H1 (cell line): ENCODE data around the gene GRIA4. TPM values are rescaled to one million over a fixed set of nuclear protein-coding genes. Genes with fewer than 3 reads are reported as not detected.

Experiments used
- CTCF ChIA-PET: fragments of 300-600 bp; sonication (Branson Sonifier 250); formaldehyde crosslinking; loops from one replicate; lab custom pipeline; 2021; ENCODE audit not compliant: partially characterized antibody; lab: Charles Lee
- POLR2A ChIA-PET: fragments of 300-600 bp; sonication (Branson Sonifier 250); formaldehyde crosslinking; loops from one replicate; lab custom pipeline; 2021; ENCODE audit warnings: inconsistent platforms; ENCODE audit not compliant: partially characterized antibody; lab: Charles Lee
- DNase-seq, 2 experiments: peaks; one replicate each; pipeline versions ENCODE4 v3.0.0 to v3.0.0-alpha.2; 2010 to 2022; ENCODE audit warnings: low spot score in 2 of 2, low read depth in 1 of 2, mixed read lengths in 1 of 2
- FAIRE-seq: peaks from 2 replicates; lab custom pipeline; 2011; peaks lifted over from hg19 to GRCh38; lab: Jason Lieb, UNC
- H2AFZ ChIP-seq: 2 replicates; pipeline ENCODE4 v1.8.1; 2012; ENCODE audit warnings: low read length, inconsistent platforms
- H2AK5ac ChIP-seq: 2 replicates; pipeline ENCODE4 v1.6.1; 2013; ENCODE audit warnings: low read depth, low read length
- H2BK120ac ChIP-seq: replicated peaks from 2 replicates; pipeline ENCODE3; 2013; ENCODE audit warnings: low read depth, low read length, inconsistent platforms
- H2BK12ac ChIP-seq: 2 replicates; pipeline ENCODE4 v1.6.1; 2013; ENCODE audit warnings: low read depth, low read length
- H2BK15ac ChIP-seq: 2 replicates; pipeline ENCODE4 v1.6.1; 2013; ENCODE audit warnings: low read length
- H2BK20ac ChIP-seq: 2 replicates; pipeline ENCODE4 v1.6.1; 2013; ENCODE audit warnings: low read length
- H2BK5ac ChIP-seq: 2 replicates; pipeline ENCODE4 v1.6.1; 2013; ENCODE audit warnings: low read depth, low read length
- H3K14ac ChIP-seq: 2 replicates; pipeline ENCODE4 v1.6.1; 2013; ENCODE audit warnings: inconsistent platforms; ENCODE audit not compliant: insufficient read length
- H3K18ac ChIP-seq: 2 replicates; pipeline ENCODE4 v1.6.1; 2013; ENCODE audit warnings: low read length; ENCODE audit errors: extremely low read depth
- H3K23ac ChIP-seq: 2 replicates; pipeline ENCODE4 v1.6.1; 2013; ENCODE audit warnings: inconsistent platforms; ENCODE audit not compliant: insufficient read length
- H3K23me2 ChIP-seq: 2 replicates; pipeline ENCODE4 v1.6.1; 2013; ENCODE audit warnings: low read depth, low read length
- H3K27ac ChIP-seq: 2 replicates; pipeline ENCODE4 v1.6.1; 2011; ENCODE audit warnings: low read depth, low read length, inconsistent platforms
- H3K27me3 ChIP-seq, 4 experiments: replicated peaks in 1 of 4; 1 replicate in 1 of 4; 2 replicates in 3 of 4; pipeline versions ENCODE4 v1.6.1 to v1.8.1; 2011 to 2013; ENCODE audit warnings: low read length in 3 of 4, mild to moderate bottlenecking in 3 of 4, inconsistent platforms in 2 of 4, mixed read lengths in 2 of 4, moderate library complexity in 1 of 4; ENCODE audit not compliant: control insufficient read depth in 3 of 4, insufficient read depth in 3 of 4; ENCODE audit errors: extremely low read depth in 1 of 4
- H3K36me3 ChIP-seq, 4 experiments: 2 replicates each; pipeline versions ENCODE4 v1.6.1 to v1.8.1; 2011 to 2013; ENCODE audit warnings: mild to moderate bottlenecking in 4 of 4, low read length in 3 of 4, moderate library complexity in 2 of 4, control low read depth in 1 of 4, inconsistent platforms in 1 of 4; ENCODE audit not compliant: insufficient read depth in 4 of 4, control insufficient read depth in 2 of 4
- H3K4ac ChIP-seq: replicated peaks from 2 replicates; pipeline ENCODE3; 2013; ENCODE audit warnings: low read length, low read depth, mixed read lengths, inconsistent platforms; ENCODE audit not compliant: insufficient read length
- H3K4me1 ChIP-seq, 4 experiments: replicated peaks in 1 of 4; 1 replicate in 1 of 4; 2 replicates in 3 of 4; pipeline versions ENCODE4 v1.6.1 to v1.8.1; 2011 to 2013; ENCODE audit warnings: low read length in 3 of 4, inconsistent platforms in 2 of 4, mixed read lengths in 1 of 4; ENCODE audit not compliant: insufficient read depth in 4 of 4, control insufficient read depth in 3 of 4
- H3K4me2 ChIP-seq, 2 experiments: 2 replicates each; pipeline versions ENCODE4 v1.6.1 to v1.8.1; 2011 to 2013; ENCODE audit warnings: low read depth in 2 of 2, low read length in 2 of 2, control low read depth in 1 of 2, inconsistent platforms in 1 of 2, mild to moderate bottlenecking in 1 of 2; ENCODE audit not compliant: insufficient read depth in 1 of 2
- H3K4me3 ChIP-seq, 4 experiments: fragments of 200-600, 300-600 bp in 1 of 4; sonication (generic), shearing (Covaris generic), sonication (Bioruptor Twin) in 1 of 4; 2 replicates each; pipeline versions ENCODE4 v1.5.1 to v1.8.1; 2011 to 2016; ENCODE audit warnings: low read length in 4 of 4, low read depth in 3 of 4, control low read depth in 2 of 4, inconsistent platforms in 2 of 4, mild to moderate bottlenecking in 2 of 4, mixed read lengths in 1 of 4, moderate library complexity in 1 of 4; ENCODE audit not compliant: insufficient read depth in 2 of 4; ENCODE audit errors: extremely low read depth in 1 of 4
- H3K56ac ChIP-seq: replicated peaks from 2 replicates; pipeline ENCODE3; 2013; ENCODE audit warnings: low read depth, mild to moderate bottlenecking, mixed read lengths, low read length, inconsistent platforms; ENCODE audit not compliant: insufficient read length
- H3K79me1 ChIP-seq: 2 replicates; pipeline ENCODE4 v1.6.1; 2013; ENCODE audit warnings: low read depth, low read length, control low read depth
- H3K79me2 ChIP-seq, 2 experiments: 2 replicates each; pipeline versions ENCODE4 v1.6.1 to v1.8.1; 2012 to 2013; ENCODE audit warnings: low read length in 2 of 2, mild to moderate bottlenecking in 2 of 2, inconsistent platforms in 1 of 2; ENCODE audit not compliant: insufficient read depth in 2 of 2, control insufficient read depth in 1 of 2
- H3K9ac ChIP-seq, 4 experiments: replicated peaks in 1 of 4; 1 replicate in 1 of 4; 2 replicates in 3 of 4; pipeline versions ENCODE4 v1.6.1 to v1.8.1; 2011 to 2013; ENCODE audit warnings: low read depth in 3 of 4, low read length in 3 of 4, control low read depth in 2 of 4, mild to moderate bottlenecking in 2 of 4, moderate library complexity in 2 of 4, inconsistent platforms in 1 of 4; ENCODE audit errors: extremely low read depth in 1 of 4
- H3K9me3 ChIP-seq, 2 experiments: 2 replicates each; pipeline versions ENCODE4 v1.6.1 to v1.8.1; 2012 to 2013; ENCODE audit warnings: mild to moderate bottlenecking in 2 of 2, moderate library complexity in 2 of 2, control low read depth in 1 of 2, inconsistent platforms in 1 of 2, low read depth in 1 of 2, low read length in 1 of 2, mixed read lengths in 1 of 2; ENCODE audit not compliant: insufficient read depth in 2 of 2
- H4K20me1 ChIP-seq, 2 experiments: replicated peaks in 1 of 2; 2 replicates each; pipeline versions ENCODE3 to v1.8.1; 2011 to 2013; ENCODE audit warnings: inconsistent platforms in 2 of 2, low read length in 2 of 2, mild to moderate bottlenecking in 1 of 2; ENCODE audit not compliant: insufficient read depth in 2 of 2, control insufficient read depth in 1 of 2
- H4K5ac ChIP-seq: 2 replicates; pipeline ENCODE4 v1.6.1; 2013; ENCODE audit warnings: low read length, low read depth, mixed read lengths, inconsistent platforms; ENCODE audit not compliant: insufficient read length
- H4K8ac ChIP-seq: 2 replicates; pipeline ENCODE4 v1.8.0; 2013; ENCODE audit warnings: mild to moderate bottlenecking, moderate library complexity, low read length, inconsistent platforms; ENCODE audit not compliant: insufficient read depth; ENCODE audit errors: extremely low read depth
- H4K91ac ChIP-seq: replicated peaks from 2 replicates; pipeline ENCODE3; 2013; ENCODE audit warnings: low read length, mixed read lengths, inconsistent platforms; ENCODE audit not compliant: insufficient read length
- BRCA1 ChIP-seq: IDR thresholded peaks from 2 replicates; pipeline ENCODE4 v1.6.1; 2012; ENCODE audit warnings: low read depth, low read length, improper control_type of control experiment
- EP300 ChIP-seq, 2 experiments: IDR thresholded peaks; 1 replicate in 1 of 2; 2 replicates in 1 of 2; pipeline ENCODE4 v1.6.1; 2011 to 2012; ENCODE audit warnings: low read depth in 2 of 2, low read length in 2 of 2, mild to moderate bottlenecking in 2 of 2, borderline replicate concordance in 1 of 2, inconsistent platforms in 1 of 2, moderate library complexity in 1 of 2
- EZH2 ChIP-seq: fragments of 200-600 bp; sonication (generic); IDR thresholded peaks from 2 replicates; pipeline ENCODE4 v1.7.1; 2012; ENCODE audit warnings: low read depth, mild to moderate bottlenecking, moderate library complexity, low read length, inconsistent platforms; ENCODE audit not compliant: severe bottlenecking
- FOSL1 ChIP-seq: IDR thresholded peaks from 2 replicates; pipeline ENCODE4 v1.6.1; 2011; ENCODE audit warnings: mild to moderate bottlenecking, low read depth, low read length, moderate library complexity; ENCODE audit not compliant: insufficient read depth
- KDM4A ChIP-seq: IDR thresholded peaks from one replicate; pipeline ENCODE4 v1.7.1; 2012; ENCODE audit warnings: low read depth, mild to moderate bottlenecking, moderate library complexity, low read length, inconsistent platforms; ENCODE audit not compliant: severe bottlenecking
- RAD21 ChIP-seq, 2 experiments: IDR thresholded peaks in 1 of 2; conservative IDR thresholded peaks in 1 of 2; 2 replicates each; pipeline ENCODE4 v1.6.1; 2011; ENCODE audit warnings: low read depth in 2 of 2, low read length in 2 of 2, improper control_type of control experiment in 1 of 2, inconsistent platforms in 1 of 2, mild to moderate bottlenecking in 1 of 2, moderate library complexity in 1 of 2
- RFX5 ChIP-seq: IDR thresholded peaks from 2 replicates; pipeline ENCODE4 v1.6.1; 2011; ENCODE audit warnings: low read depth, low read length, improper control_type of control experiment, borderline replicate concordance
- TAF1 ChIP-seq: IDR thresholded peaks from 2 replicates; pipeline ENCODE4 v1.6.1; 2011; ENCODE audit warnings: mild to moderate bottlenecking, low read depth, low read length
- WGBS, 2 experiments: shearing (Covaris generic) in 1 of 2; methylation state at CpG; one replicate each; pipeline versions ENCODE4 v1.1.6 to v1.1.7; 2013 to 2015; ENCODE audit warnings: low lambda C conversion rate in 2 of 2, mixed read lengths in 2 of 2, inconsistent platforms in 1 of 2, low coverage in 1 of 2, missing lambda C conversion rate in 1 of 2; ENCODE audit not compliant: insufficient replicate concordance in 2 of 2, insufficient coverage in 1 of 2, insufficient read length in 1 of 2; ENCODE audit errors: extremely low coverage in 1 of 2, missing lambda C conversion rate in 1 of 2; 5-methylcytosine and 5-hydroxymethylcytosine counted together
- polyA plus RNA-seq, 7 experiments: library from polyadenylated mRNA; depleted of rRNA in 3 of 7; stranded (reverse) in 5 of 7; unstranded in 2 of 7; fragments of >200 nt in 5 of 7; fragments of 200-250 nt in 2 of 7; gene quantifications; 1 replicate in 5 of 7; 2 replicates in 1 of 7; 4 replicates in 1 of 7; pipeline versions ENCODE4 v1.2.1 to v1.2.3, GENCODE V29; 2011 to 2013; ENCODE audit warnings: missing spikeins in 2 of 7, mixed read lengths in 2 of 7
- total RNA-seq: library from RNA; stranded (reverse); fragmentation: NEBNext Ultra II Directional; extraction: Animal tissue kit (Norgen Biotek cat#: 25700); gene quantifications from 2 replicates; pipeline ENCODE4 v1.2.1, GENCODE V29; 2021
- TF ChIP-seq, protein P1 (sequence below), 3 experiments: IDR thresholded peaks; 1 replicate in 2 of 3; 2 replicates in 1 of 3; pipeline versions ENCODE4 v1.5.1 to v1.6.1; 2011; ENCODE audit warnings: low read length in 3 of 3, mild to moderate bottlenecking in 3 of 3, inconsistent platforms in 2 of 3, low read depth in 1 of 3, moderate library complexity in 1 of 3; ENCODE audit not compliant: insufficient read depth in 1 of 3; ENCODE audit errors: control extremely low read depth in 1 of 3

Gene GRIA4
- total and polyA plus RNA-seq, 2 of the 8 experiments (the other 6 are each of a cell fraction or from before 2014, with no cell fraction given) = 12.5 to 21.8 TPM

DNA sequence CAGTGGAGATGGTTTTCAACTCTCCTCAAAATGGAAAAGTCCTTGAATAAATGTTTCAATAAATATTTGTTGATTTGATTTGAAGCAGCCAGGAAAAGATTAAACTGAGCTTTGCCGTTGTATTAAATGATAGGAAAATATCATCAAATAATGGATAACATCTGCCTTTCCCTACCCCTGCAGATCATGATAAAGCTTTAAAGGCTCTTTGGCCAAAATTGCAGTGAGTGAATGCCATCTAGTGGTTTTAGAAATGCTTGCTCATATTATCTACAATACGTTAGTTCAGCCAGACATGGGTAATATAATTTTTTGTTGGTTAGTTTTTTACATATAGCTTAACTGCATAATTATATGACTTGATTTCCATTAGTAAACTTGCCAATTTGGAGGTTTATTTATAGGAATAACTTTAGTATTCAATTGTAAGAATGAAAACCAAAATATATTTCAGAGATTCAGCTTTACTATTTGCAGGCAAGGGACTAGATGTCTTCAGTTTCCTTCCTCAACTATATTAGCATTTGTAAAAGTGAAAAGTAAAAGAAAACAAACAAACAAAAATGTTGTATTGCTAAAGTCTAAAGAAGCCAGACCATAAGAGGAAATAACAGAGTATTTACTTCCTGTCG lies 253.0 kb downstream of the GRIA4 start:
- Histone ChIP-seq H3K4me2 (no peak overlapping the region), H3K9ac (no peak overlapping the region), H3K4me3 (no peak overlapping the region), H3K27ac (no peak overlapping the region), H2BK15ac (no peak overlapping the region), H3K23me2 (no peaks in the 10 kb centered on the region), H2BK5ac (no peak overlapping the region), H4K8ac (no peak overlapping the region), H3K18ac (no peak overlapping the region), H2BK120ac (no peak overlapping the region), H3K79me2 (no peaks in the 10 kb centered on the region), H2AFZ (no peak overlapping the region), H4K5ac (no peak overlapping the region), H3K4ac (no peak overlapping the region), H3K56ac (no peak overlapping the region), H3K9me3 (no peaks in the 10 kb centered on the region), H2BK20ac (no peak overlapping the region), H3K23ac (no peak overlapping the region), H3K36me3 (no peaks in the 10 kb centered on the region), H4K20me1 (no peaks in the 10 kb centered on the region), H4K91ac (no peak overlapping the region), H2BK12ac (no peak overlapping the region), H2AK5ac (no peak overlapping the region), H3K79me1 (no peaks in the 10 kb centered on the region), H3K4me1 (peaks cover 0 to 5% (median 3%) of the 10 kb centered on the region in 4 experiments; a peak in 4 of 7 replicates), H3K27me3 (peaks cover 0 to 1% (median 0%) of the 10 kb centered on the region in 4 experiments; a peak in 1 of 7 replicates), H3K14ac (no peak overlapping the region)
- ChIA-PET POLR2A (interaction anchor here (1.4 kb wide), 1 partner anchor 473 kb away, joined by 3 read pairs; no protein-coding TSS in a partner anchor), CTCF (interaction anchor here (0.5 to 4.7 kb wide), 40 partner anchors 10 to 1989 kb away, joined by 3 to 33 read pairs (median 4); partner anchors contain the start of gene PDGFD)
- TF ChIP-seq FOSL1 (no peak), KDM4A (no peak), EZH2 (no peak), TAF1 (no peak), RAD21 (IDR thresholded peaks at IDR 0.05 in 1 of 2, conservative IDR thresholded peaks at IDR 0.05 in 1 of 2; ENCODE audit: low read depth in 2 of 2, low read length in 2 of 2) (peak; percentile 90 to 91), EP300 (IDR thresholded peaks at IDR 0.05; ENCODE audit: borderline replicate concordance in 1 of 2, low read depth in 2 of 2, low read length in 2 of 2) (no peak), RFX5 (no peak), BRCA1 (no peak)
- TF ChIP-seq, protein P1, sequence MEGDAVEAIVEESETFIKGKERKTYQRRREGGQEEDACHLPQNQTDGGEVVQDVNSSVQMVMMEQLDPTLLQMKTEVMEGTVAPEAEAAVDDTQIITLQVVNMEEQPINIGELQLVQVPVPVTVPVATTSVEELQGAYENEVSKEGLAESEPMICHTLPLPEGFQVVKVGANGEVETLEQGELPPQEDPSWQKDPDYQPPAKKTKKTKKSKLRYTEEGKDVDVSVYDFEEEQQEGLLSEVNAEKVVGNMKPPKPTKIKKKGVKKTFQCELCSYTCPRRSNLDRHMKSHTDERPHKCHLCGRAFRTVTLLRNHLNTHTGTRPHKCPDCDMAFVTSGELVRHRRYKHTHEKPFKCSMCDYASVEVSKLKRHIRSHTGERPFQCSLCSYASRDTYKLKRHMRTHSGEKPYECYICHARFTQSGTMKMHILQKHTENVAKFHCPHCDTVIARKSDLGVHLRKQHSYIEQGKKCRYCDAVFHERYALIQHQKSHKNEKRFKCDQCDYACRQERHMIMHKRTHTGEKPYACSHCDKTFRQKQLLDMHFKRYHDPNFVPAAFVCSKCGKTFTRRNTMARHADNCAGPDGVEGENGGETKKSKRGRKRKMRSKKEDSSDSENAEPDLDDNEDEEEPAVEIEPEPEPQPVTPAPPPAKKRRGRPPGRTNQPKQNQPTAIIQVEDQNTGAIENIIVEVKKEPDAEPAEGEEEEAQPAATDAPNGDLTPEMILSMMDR (IDR thresholded peaks at IDR 0.05; ENCODE audit: control extremely low read depth in 1 of 3, insufficient read depth in 1 of 3, low read depth in 1 of 3, low read length in 3 of 3) = peak in 2 of 3 experiments; percentile 46 to 57; a peak in 2 of 4 replicates
- DNase-seq (no peak), FAIRE-seq (peak; percentile 55)
- 48% methylated on average over 3 of the region's 3 CpGs; no CpG with 5 or more reads in 1 of the 2 experiments for WGBS, 2 experiments
